Stimulated activated CD8-positive, alpha-beta memory T cell treated with anti-CD3 and anti-CD28 coated beads, Interleukin-12 subunit alpha, Interleukin-12 subunit beta, amount 100 ng/mL, for 24 hours (primary cell): Measurements from ENCODE around the gene NBL1.

Experiments
- DNase-seq: peaks from one replicate; pipeline ENCODE4 v3.0.0-alpha.2; 2020; ENCODE audit errors: extremely low read depth

Gene NBL1

GRCh38 chr1:19670787-19671186 lies 26.7 kb downstream of the NBL1 start:
- DNase-seq = no peak

GRCh38 chr1:19672237-19672636 lies 28.1 kb downstream of the NBL1 start:
- no peak for DNase-seq

GRCh38 chr1:19675797-19676196 lies 31.7 kb downstream of the NBL1 start:
- no peak for DNase-seq

GRCh38 chr1:19676438-19676922 lies 32.4 kb downstream of the NBL1 start:
- DNase-seq = no peak

- no peak for DNase-seq
These were observed 34.4 kb downstream of the NBL1 start for GRCh38 chr1:19678493-19678892.

GRCh38 chr1:19678931-19679453 lies 34.9 kb downstream of the NBL1 start:
- no peak for DNase-seq

- DNase-seq = no peak
These were observed 35.6 kb downstream of the NBL1 start for GRCh38 chr1:19679691-19680090.

GRCh38 chr1:19680644-19681043 lies 36.5 kb downstream of the NBL1 start:
- no peak for DNase-seq

- DNase-seq = no peak
These were observed 38.1 kb downstream of the NBL1 start for GRCh38 chr1:19682257-19682656.

- DNase-seq = no peak
These were observed 38.8 kb downstream of the NBL1 start for GRCh38 chr1:19682901-19683300.

- DNase-seq = no peak
These were observed 39.2 kb downstream of the NBL1 start for GRCh38 chr1:19683351-19683750.

GRCh38 chr1:19684677-19685076 lies 40.6 kb downstream of the NBL1 start:
- no peak for DNase-seq

- DNase-seq = no peak
These were observed 41.9 kb downstream of the NBL1 start for GRCh38 chr1:19685994-19686393.

- no peak for DNase-seq
These were observed 43.3 kb downstream of the NBL1 start for GRCh38 chr1:19687414-19687813.

- DNase-seq = no peak
These were observed 44.1 kb downstream of the NBL1 start for GRCh38 chr1:19688041-19688842.

GRCh38 chr1:19689085-19689757 lies 45.1 kb downstream of the NBL1 start:
- no peak for DNase-seq

- DNase-seq = no peak
These were observed 45.7 kb downstream of the NBL1 start for GRCh38 chr1:19689856-19690255.

GRCh38 chr1:19690342-19690741 lies 46.2 kb downstream of the NBL1 start:
- DNase-seq = no peak

- no peak for DNase-seq
These were observed 50.2 kb downstream of the NBL1 start for GRCh38 chr1:19694298-19694697.

- no peak for DNase-seq
These were observed 51.7 kb downstream of the NBL1 start for GRCh38 chr1:19695772-19696171.

- no peak for DNase-seq
These were observed 52.7 kb downstream of the NBL1 start for GRCh38 chr1:19696820-19697219.

GRCh38 chr1:19698181-19698580 lies 54.1 kb downstream of the NBL1 start:
- DNase-seq = no peak
